ENCODE data around the gene WHAMM.

The WHAMM gene

DNA sequence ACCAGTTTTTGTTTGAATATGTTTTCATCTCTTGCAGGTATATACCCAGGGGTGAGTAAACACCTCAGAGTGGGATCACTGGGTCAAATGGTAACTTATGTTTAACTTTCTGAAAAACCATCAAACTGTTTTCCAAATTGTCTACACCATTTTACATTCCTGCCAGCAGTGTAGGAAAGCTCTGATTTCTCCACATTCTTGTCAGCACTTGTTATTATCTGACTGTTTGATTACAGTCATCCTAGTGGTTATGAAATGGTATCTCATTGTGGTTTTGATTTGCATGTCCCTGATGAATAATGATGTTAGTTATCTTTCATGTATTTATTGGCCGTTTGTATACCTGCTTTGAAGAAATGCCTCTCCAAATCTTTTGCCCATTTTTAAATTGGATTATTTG, 17.4 kb upstream of the WHAMM start:
- no peaks in the 10 kb centered on the region for H3K79me2 ChIP-seq
- no peak overlapping the region for H3K4me3 ChIP-seq (ENCODE audit: low read depth, low read length)
- H3K4me1 ChIP-seq: no peaks in the 10 kb centered on the region
- no peak overlapping the region for H3K9ac ChIP-seq
- no peaks in the 10 kb centered on the region for H3K27me3 ChIP-seq (ENCODE audit: control insufficient read depth, insufficient read depth, low read length)
- H3K4me2 ChIP-seq (ENCODE audit: low read length): no peak overlapping the region
- no peaks in the 10 kb centered on the region for H3K36me3 ChIP-seq (ENCODE audit: control insufficient read depth, insufficient read depth, low read length)
- no peak overlapping the region for H2AFZ ChIP-seq
- no peak for TF ChIP-seq CTCF (IDR thresholded peaks at IDR 0.05)
- no peaks in the 10 kb centered on the region for H3K9me3 ChIP-seq (ENCODE audit: control insufficient read depth, low read length)
- no peak overlapping the region for H3K27ac ChIP-seq

DNA sequence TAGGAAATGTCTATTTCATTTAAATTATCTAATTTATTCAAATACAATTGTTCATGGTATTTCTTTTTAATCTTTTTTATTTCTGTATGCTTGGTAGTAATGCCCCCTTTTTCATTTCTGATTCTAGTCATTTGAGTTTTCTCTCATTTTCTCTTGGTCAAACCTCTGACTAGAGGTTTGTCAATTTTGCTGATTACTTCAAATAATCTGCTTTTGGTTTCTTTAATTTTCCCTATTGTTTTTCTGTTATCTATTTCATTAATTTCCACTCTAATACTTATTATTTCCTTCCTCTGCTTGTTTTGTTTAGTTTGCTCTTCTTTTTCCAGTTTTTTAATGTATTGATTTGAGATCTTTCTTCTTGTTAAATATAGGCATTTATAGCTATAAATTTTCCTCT, 15.7 kb upstream of the WHAMM start:
- Histone ChIP-seq H3K4me2 (ENCODE audit: low read length) (no peak overlapping the region), H3K9me3 (ENCODE audit: control insufficient read depth, low read length) (no peaks in the 10 kb centered on the region), H3K27ac (no peak overlapping the region), H3K79me2 (no peaks in the 10 kb centered on the region), H3K27me3 (ENCODE audit: control insufficient read depth, insufficient read depth, low read length) (no peaks in the 10 kb centered on the region), H2AFZ (no peak overlapping the region), H3K4me3 (ENCODE audit: low read depth, low read length) (no peak overlapping the region), H3K36me3 (ENCODE audit: control insufficient read depth, insufficient read depth, low read length) (no peaks in the 10 kb centered on the region), H3K4me1 (no peaks in the 10 kb centered on the region), H3K9ac (no peak overlapping the region)
- no peak for TF ChIP-seq CTCF (IDR thresholded peaks at IDR 0.05)

GRCh38 chr15:82798104-82798503, 11.3 kb upstream of the WHAMM start:
- H3K27ac ChIP-seq: no peak overlapping the region
- no peaks in the 10 kb centered on the region for H3K79me2 ChIP-seq
- TF ChIP-seq CTCF (IDR thresholded peaks at IDR 0.05): no peak
- no peak overlapping the region for H2AFZ ChIP-seq
- H3K27me3 ChIP-seq (ENCODE audit: control insufficient read depth, insufficient read depth, low read length): no peaks in the 10 kb centered on the region
- no peak overlapping the region for H3K4me3 ChIP-seq (ENCODE audit: low read depth, low read length)
- H3K4me1 ChIP-seq: no peaks in the 10 kb centered on the region
- no peaks in the 10 kb centered on the region for H3K9me3 ChIP-seq (ENCODE audit: control insufficient read depth, low read length)
- H3K9ac ChIP-seq: no peak overlapping the region
- no peaks in the 10 kb centered on the region for H3K36me3 ChIP-seq (ENCODE audit: control insufficient read depth, insufficient read depth, low read length)
- H3K4me2 ChIP-seq (ENCODE audit: low read length): no peak overlapping the region

GRCh38 chr15:82798531-82799166, 10.8 kb upstream of the WHAMM start:
- no peak overlapping the region for H2AFZ ChIP-seq
- no peak for TF ChIP-seq CTCF (IDR thresholded peaks at IDR 0.05)
- H3K4me1 ChIP-seq: no peaks in the 10 kb centered on the region
- no peak overlapping the region for H3K4me3 ChIP-seq (ENCODE audit: low read depth, low read length)
- H3K9ac ChIP-seq: no peak overlapping the region
- no peaks in the 10 kb centered on the region for H3K36me3 ChIP-seq (ENCODE audit: control insufficient read depth, insufficient read depth, low read length)
- no peak overlapping the region for H3K27ac ChIP-seq
- H3K79me2 ChIP-seq: no peaks in the 10 kb centered on the region
- H3K9me3 ChIP-seq (ENCODE audit: control insufficient read depth, low read length): no peaks in the 10 kb centered on the region
- H3K4me2 ChIP-seq (ENCODE audit: low read length): no peak overlapping the region
- no peaks in the 10 kb centered on the region for H3K27me3 ChIP-seq (ENCODE audit: control insufficient read depth, insufficient read depth, low read length)

GRCh38 chr15:82799183-82799841, 10.1 kb upstream of the WHAMM start:
- no peaks in the 10 kb centered on the region for H3K27me3 ChIP-seq (ENCODE audit: control insufficient read depth, insufficient read depth, low read length)
- TF ChIP-seq CTCF (IDR thresholded peaks at IDR 0.05): no peak
- H3K9me3 ChIP-seq (ENCODE audit: control insufficient read depth, low read length): no peaks in the 10 kb centered on the region
- no peaks in the 10 kb centered on the region for H3K36me3 ChIP-seq (ENCODE audit: control insufficient read depth, insufficient read depth, low read length)
- H3K27ac ChIP-seq: no peak overlapping the region
- no peak overlapping the region for H3K4me2 ChIP-seq (ENCODE audit: low read length)
- H3K9ac ChIP-seq: no peak overlapping the region
- no peaks in the 10 kb centered on the region for H3K4me1 ChIP-seq
- H3K79me2 ChIP-seq: no peaks in the 10 kb centered on the region
- no peak overlapping the region for H3K4me3 ChIP-seq (ENCODE audit: low read depth, low read length)
- H2AFZ ChIP-seq: no peak overlapping the region
